Fibroblast of peridontal ligament (primary cell): ENCODE data around the gene MAP4K4.

ENCODE experiments used
- DNase-seq: peaks from one replicate; pipeline ENCODE4 v3.0.0-alpha.2; 2010; ENCODE audit errors: extremely low read depth

Gene MAP4K4

DNA sequence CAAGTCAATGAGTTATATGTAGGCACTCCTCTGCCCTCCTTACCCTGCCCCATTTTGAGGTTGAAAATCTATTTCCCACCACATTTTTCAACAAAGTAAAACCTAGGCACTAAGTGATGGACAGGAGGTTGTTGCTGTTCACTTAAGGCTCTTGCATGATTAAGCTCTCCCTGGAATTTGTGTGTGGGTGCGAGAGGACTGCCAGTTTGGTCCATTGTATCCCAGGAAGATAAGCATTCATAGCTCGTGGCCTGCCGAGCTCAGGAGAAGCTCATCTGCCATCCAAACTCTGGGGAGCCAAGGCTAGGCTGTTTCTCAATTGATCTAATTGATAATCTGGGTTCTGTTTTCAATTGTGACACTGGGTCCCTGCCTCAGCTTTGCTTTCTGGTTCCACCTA is 4.7 kb upstream of the MAP4K4 start:
- DNase-seq: no peak

DNA sequence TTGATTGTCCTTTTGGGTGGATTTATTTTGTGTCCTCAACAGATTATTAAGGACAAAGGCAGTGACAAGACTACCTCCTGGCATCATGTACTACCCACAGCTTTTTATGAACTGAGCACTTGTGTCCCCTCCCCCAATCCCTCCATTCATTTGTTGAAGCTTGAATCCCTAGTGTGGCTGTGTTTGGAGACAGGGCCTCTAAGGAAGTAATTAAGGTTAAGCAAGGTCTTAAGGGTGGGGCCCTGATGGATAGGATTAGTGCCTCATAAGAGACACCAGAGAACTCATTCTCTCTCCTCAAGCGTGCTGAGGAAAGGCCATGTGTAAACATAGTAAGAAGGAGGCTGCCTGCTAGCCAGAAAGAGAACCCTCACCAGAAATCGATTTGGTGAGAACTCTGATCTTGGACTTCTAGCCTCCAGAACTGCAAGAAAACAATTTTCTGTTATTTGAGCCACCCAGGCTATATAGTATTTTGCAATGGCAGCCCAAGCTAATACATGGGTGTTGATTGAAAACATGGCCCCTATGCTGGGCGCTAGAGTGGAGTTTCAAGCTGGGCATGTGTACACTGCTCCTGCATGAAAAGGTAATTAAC is 3.4 kb upstream of the MAP4K4 start:
- no peak for DNase-seq

DNA sequence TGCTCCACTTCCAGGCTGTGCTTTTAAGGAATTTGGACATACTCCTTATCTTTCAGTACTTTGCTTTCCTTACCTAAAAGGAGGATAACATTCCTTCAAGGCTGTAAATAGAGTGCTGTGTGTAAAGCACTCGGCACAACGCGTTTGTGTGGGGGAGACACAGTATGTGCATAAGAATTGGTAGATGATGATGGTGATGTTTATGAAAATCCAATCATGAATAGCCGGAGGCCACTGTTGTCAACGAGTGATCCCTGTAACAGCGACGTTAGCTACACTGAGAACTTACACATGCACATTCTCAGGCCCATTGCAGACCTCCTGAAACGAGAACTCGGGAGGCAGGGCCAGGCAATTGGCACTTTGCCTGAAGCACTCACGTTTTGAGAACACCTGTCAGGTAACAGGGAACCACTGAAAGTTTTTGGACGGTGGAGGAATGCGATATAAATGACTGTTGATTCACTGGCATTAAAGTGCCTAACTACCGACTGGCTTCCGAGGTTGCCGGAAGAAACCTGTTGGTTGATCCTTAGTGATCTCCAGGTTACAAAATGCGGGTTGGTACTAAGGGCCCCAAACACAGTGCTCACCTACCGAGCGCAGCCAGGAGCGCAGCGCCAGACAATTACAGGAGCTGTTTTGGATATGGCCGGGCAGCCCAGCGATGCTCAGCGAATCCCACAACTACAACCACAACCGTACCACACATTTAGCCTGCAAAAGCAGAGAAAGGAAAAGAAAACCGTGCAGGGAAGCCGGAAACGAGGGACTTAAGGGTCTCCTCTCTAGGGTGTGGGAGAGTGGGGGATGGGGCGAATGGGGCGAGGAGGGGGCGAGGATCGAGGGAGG is 1.0 kb upstream of the MAP4K4 start:
- no peak for DNase-seq

GRCh38 chr2:101698014-101698843 is 722 bp downstream of the MAP4K4 start:
- no peak for DNase-seq

GRCh38 chr2:101698844-101699754 is 1.6 kb downstream of the MAP4K4 start:
- DNase-seq: peak; percentile 47

DNA sequence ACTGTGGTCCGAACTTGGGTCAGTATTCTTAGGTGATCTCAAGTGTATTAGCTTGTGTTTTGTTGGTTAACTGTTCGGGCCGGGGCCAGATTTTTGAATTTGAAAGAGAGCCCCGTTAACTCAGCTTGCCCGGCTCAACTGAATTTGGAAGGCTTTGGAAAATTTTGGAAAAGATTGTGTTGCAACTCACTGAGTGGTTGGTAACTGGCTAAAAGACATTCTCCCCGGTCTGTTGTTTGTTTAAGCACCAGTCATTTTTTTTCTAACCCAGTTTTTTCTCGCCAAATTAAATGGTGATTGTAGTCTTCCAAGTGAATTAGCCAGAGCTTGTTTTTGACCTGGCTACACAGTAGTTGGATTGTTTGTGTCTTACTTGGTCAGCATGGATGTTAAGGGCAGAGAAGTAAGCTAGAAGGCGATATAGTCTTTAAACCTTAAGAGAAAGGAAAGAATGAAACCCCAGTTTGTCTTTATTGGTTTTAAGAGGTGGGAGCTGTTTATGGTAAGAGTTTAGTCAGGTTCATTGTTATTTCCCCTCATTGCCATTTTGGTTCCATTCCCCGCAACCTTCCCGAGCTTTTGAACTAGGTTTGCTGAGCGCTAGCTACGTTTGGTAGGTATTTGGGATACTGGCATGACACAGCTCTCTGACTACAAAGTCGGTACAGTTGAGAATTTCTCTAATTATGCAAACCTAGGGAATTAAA is 2.4 kb downstream of the MAP4K4 start:
- DNase-seq: peak; percentile 70

- peak; percentile 93 for DNase-seq
Observed at GRCh38 chr2:101704046-101704466, 6.5 kb downstream of the MAP4K4 start.

- DNase-seq: no peak
Observed at GRCh38 chr2:101704816-101705578, 7.5 kb downstream of the MAP4K4 start.

DNA sequence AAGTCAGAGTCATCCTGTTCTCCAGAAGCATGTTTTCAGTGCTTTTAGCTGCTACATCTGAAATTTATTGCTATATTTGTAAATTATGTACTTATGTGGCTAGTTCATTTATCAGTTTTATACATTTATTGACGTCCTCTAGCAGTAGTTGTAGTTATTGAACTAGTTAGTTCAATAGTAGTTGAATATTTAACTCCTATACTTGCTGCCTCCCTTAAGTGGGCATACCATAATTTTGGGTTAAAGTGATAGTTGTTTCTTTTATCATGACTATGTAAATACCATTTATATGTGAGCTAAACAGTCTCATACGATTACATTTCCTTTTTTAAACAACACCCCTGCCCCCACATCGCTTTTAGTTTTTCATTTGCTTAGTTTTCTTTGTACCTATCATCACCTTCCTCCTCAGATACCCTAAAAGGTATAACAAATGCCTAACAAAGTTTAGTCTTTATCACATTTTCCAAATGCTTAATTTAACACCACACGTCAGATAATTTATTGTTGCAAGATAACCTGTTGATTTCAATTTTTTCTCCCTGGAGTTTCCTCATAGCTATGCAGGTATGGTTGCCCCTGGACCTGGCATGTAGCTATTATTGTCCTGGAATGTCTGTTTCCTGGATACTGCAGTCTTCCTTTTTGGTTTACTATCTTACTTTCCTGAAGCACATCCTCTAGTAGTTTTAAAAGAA is 8.8 kb downstream of the MAP4K4 start:
- DNase-seq: no peak

- DNase-seq: no peak
Observed at GRCh38 chr2:101706819-101707177, 9.3 kb downstream of the MAP4K4 start.

- no peak for DNase-seq
Observed at GRCh38 chr2:101710036-101710435, 12.5 kb downstream of the MAP4K4 start.

DNA sequence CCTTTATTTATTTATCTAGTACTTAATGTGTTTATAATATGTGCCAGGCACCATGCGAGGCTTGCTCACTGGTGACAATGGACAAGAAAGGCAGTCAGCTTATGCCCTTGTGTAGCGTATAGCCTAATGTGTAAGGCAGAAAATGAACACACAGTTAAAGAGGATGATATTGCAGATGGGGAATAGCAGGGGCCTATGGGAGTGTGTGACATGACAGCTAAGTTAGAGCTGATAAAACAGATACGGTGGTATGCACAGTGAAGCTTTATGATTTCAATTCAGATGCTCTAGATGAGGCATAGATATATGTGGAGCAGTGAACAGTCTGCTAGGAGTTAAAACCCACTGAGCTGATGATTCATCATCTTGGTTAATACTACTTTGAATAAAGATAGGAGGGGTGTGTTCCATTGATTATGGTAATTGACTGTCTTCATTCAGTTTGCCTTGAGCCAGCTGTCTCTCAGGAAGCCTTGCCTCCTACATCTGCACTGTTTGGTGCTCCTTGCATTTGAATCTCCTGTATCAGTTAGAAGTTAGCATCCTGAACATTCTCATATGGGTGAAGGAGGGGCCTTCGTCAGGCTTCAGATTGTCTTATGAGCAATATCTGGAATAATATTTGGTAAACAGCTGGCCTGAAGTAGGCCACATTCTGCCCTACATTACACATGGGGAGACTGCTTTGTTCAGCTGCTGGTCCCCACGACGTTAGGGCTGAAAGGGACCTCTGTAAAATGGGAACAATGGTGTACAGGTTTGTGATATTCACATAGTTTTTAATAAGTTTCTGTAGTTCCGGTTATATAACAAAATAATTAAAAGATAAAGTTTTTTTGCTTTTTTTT is 13.2 kb downstream of the MAP4K4 start:
- peak; percentile 55 for DNase-seq

GRCh38 chr2:101714118-101714517 is 16.6 kb downstream of the MAP4K4 start:
- no peak for DNase-seq

DNA sequence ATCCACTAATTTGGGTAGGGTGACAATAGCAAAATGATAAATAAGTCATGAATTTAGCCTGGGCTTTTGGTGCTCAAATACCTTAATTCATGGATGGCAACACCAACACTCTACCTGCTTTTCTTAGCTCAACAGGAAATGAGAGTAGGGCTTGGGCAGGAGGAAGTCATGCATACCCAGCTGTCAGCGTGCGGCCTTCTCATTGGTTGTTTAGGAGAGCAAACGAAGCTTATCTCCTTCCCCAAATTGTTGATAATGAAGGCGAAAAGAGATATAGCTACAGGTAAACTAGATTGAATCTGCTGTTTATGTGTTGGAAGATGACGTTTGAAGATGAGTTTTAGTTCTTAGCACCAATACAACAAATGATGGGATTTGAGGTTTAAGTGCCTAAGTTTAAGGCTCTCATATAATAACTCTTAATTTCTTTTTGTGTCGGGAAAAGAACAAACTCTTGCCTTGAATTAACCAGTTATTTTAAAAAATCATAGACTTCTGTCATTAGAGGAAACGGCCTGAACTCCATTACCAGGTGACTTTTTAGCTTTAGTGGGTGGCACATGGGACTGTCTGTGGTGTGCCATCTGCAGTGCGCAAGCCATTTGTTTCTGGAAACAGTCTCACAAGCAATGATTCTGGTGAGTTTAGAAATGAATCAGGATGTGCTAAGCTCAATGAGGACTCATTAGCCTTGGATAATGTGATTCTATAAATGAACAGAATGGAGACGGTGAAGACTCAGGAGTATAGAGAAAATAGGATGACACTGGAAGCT is 19.8 kb downstream of the MAP4K4 start:
- DNase-seq: no peak

- DNase-seq: no peak
Observed at GRCh38 chr2:101718479-101718878, 21.0 kb downstream of the MAP4K4 start.

- no peak for DNase-seq
Observed at GRCh38 chr2:101718993-101719571, 21.6 kb downstream of the MAP4K4 start.

GRCh38 chr2:101720732-101721131 is 23.2 kb downstream of the MAP4K4 start:
- DNase-seq: peak; percentile 61
